Astrocyte (in vitro differentiated cells and primary cell): ENCODE data around the gene EPHB4. TPM values are rescaled to one million over a fixed set of nuclear protein-coding genes. Genes with fewer than 3 reads are reported as not detected.

Experiments
- DNase-seq: peaks from one replicate; pipeline ENCODE4 v3.0.0-alpha.2; 2010; ENCODE audit warnings: low read depth
- FAIRE-seq: peaks from 2 replicates; lab custom pipeline; 2011; peaks lifted over from hg19 to GRCh38; lab: Jason Lieb, UNC
- H2AFZ ChIP-seq: 2 replicates; pipeline ENCODE4 v1.6.0; 2012; ENCODE audit warnings: low read depth, low read length, inconsistent platforms
- H3K27ac ChIP-seq: 2 replicates; pipeline ENCODE4 v1.5.1; 2011; ENCODE audit warnings: low read depth, low read length, inconsistent platforms
- H3K27me3 ChIP-seq: 2 replicates; pipeline ENCODE4 v1.6.0; 2011; ENCODE audit warnings: low read length, inconsistent platforms; ENCODE audit not compliant: insufficient read depth
- H3K36me3 ChIP-seq: 2 replicates; pipeline ENCODE4 v1.5.1; 2011; ENCODE audit warnings: low read length, inconsistent platforms; ENCODE audit not compliant: insufficient read depth
- H3K4me1 ChIP-seq: 2 replicates; pipeline ENCODE4 v1.5.1; 2011; ENCODE audit warnings: low read length, inconsistent platforms; ENCODE audit not compliant: insufficient read depth
- H3K4me2 ChIP-seq: 2 replicates; pipeline ENCODE4 v1.6.0; 2012; ENCODE audit warnings: low read length, inconsistent platforms
- H3K4me3 ChIP-seq: 2 replicates; pipeline ENCODE4 v1.5.1; 2011; ENCODE audit warnings: low read depth, mild to moderate bottlenecking, low read length, inconsistent platforms; ENCODE audit not compliant: insufficient read depth
- H3K79me2 ChIP-seq: 2 replicates; pipeline ENCODE4 v1.6.0; 2012; ENCODE audit warnings: mild to moderate bottlenecking, low read length, inconsistent platforms; ENCODE audit not compliant: insufficient read depth
- H3K9ac ChIP-seq: 2 replicates; pipeline ENCODE4 v1.6.0; 2012; ENCODE audit warnings: mild to moderate bottlenecking, low read length, inconsistent platforms
- H3K9me3 ChIP-seq: 2 replicates; pipeline ENCODE4 v1.5.1; 2012; ENCODE audit warnings: low read depth, mild to moderate bottlenecking, low read length, inconsistent platforms; ENCODE audit not compliant: insufficient read depth
- H4K20me1 ChIP-seq: 2 replicates; pipeline ENCODE4 v1.6.0; 2012; ENCODE audit warnings: low read length, inconsistent platforms; ENCODE audit not compliant: insufficient read depth
- H3K27ac Mint-ChIP-seq: one replicate; pipeline ENCODE4 v1.8.0; 2021; ENCODE audit warnings: mild to moderate bottlenecking, mixed read lengths; ENCODE audit not compliant: unreplicated experiment
- H3K27me3 Mint-ChIP-seq: one replicate; pipeline ENCODE4 v1.8.0; 2021; ENCODE audit warnings: low read depth, mixed read lengths; ENCODE audit not compliant: unreplicated experiment
- H3K36me3 Mint-ChIP-seq: one replicate; pipeline ENCODE4 v1.8.0; 2021; ENCODE audit warnings: low read depth, mixed read lengths; ENCODE audit not compliant: unreplicated experiment
- H3K4me1 Mint-ChIP-seq: one replicate; pipeline ENCODE4 v1.8.0; 2021; ENCODE audit warnings: low read depth, mixed read lengths; ENCODE audit not compliant: unreplicated experiment
- H3K4me3 Mint-ChIP-seq: one replicate; pipeline ENCODE4 v1.8.0; 2021; ENCODE audit warnings: mild to moderate bottlenecking, moderate library complexity, mixed read lengths; ENCODE audit not compliant: unreplicated experiment
- H3K9me3 Mint-ChIP-seq: one replicate; pipeline ENCODE4 v1.8.0; 2021; ENCODE audit warnings: mild to moderate bottlenecking, mixed read lengths; ENCODE audit not compliant: unreplicated experiment
- EZH2 ChIP-seq: IDR thresholded peaks from 2 replicates; pipeline ENCODE4 v1.6.1; 2012; ENCODE audit warnings: mild to moderate bottlenecking, low read length, inconsistent platforms; ENCODE audit not compliant: insufficient read depth
- total RNA-seq: library from RNA; stranded (reverse); gene quantifications from 2 replicates; pipeline ENCODE4 v1.2.1, GENCODE V29; 2021
- TF ChIP-seq, protein P1 (sequence below): IDR thresholded peaks from 2 replicates; pipeline ENCODE4 v1.5.1; 2011; ENCODE audit warnings: low read depth, mild to moderate bottlenecking, inconsistent platforms, low read length, moderate library complexity; ENCODE audit not compliant: insufficient read depth

The EPHB4 gene
- total RNA-seq, 1 donor from 2014 or later: 73.6 TPM

DNA sequence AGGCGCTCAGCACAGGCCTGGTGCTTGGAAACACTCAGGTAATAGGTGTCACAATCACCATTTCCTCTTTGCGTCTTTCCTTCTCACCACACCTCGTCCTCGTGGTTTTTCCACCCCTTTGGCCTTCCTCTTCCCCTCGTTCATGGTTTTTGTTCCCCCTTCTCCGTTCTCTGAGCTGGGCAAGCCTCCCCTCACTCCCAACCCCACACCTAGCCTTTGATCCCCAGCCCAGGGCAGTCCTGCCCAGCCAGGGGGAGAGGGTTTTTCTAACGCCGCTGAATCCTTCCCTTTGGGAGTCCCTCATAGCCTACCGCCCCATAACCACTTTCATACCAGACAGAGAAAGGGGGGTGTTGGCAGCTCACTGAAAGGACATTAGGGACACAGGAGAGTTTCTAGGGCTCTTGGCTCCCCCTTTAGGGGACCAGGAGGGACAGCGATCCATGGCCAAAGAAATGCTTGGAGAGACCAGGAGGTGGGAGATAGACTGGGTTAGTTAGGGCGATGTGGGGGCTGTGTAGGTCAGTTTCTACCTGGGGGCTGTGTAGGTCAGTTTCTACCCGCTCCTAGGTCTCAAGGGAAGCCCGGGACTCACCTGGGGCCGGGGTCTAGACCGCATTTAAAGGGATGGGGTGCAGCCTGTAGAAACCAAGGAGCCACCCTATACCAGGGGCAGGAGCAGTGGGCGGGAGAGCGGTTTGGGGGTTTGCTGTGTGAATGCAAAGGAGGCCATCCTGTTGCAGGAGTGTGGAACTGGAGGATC is 1.4 kb downstream of the EPHB4 start:
- Mint-ChIP-seq H3K27me3 (no peaks in the 10 kb centered on the region), H3K36me3 (peaks cover 7% of the 10 kb centered on the region), H3K4me1 (peaks cover 8% of the 10 kb centered on the region), H3K27ac (peak overlapping the region; percentile 84), H3K4me3 (peak overlapping the region; percentile 94), H3K9me3 (no peaks in the 10 kb centered on the region)
- peak; percentile 26 for DNase-seq
- Histone ChIP-seq H2AFZ (peak overlapping the region; percentile 60), H3K9ac (peak overlapping the region; percentile 71), H3K4me2 (peak overlapping the region; percentile 93), H3K4me3 (peak overlapping the region; percentile 80), H3K27me3 (no peaks in the 10 kb centered on the region), H3K27ac (no peak overlapping the region), H3K79me2 (peaks cover 39% of the 10 kb centered on the region), H3K4me1 (peaks cover 17% of the 10 kb centered on the region), H3K36me3 (peaks cover 11% of the 10 kb centered on the region), H3K9me3 (no peaks in the 10 kb centered on the region), H4K20me1 (peaks cover 45% of the 10 kb centered on the region)
- FAIRE-seq: no peak
- TF ChIP-seq EZH2: no peak
- TF ChIP-seq, protein P1, sequence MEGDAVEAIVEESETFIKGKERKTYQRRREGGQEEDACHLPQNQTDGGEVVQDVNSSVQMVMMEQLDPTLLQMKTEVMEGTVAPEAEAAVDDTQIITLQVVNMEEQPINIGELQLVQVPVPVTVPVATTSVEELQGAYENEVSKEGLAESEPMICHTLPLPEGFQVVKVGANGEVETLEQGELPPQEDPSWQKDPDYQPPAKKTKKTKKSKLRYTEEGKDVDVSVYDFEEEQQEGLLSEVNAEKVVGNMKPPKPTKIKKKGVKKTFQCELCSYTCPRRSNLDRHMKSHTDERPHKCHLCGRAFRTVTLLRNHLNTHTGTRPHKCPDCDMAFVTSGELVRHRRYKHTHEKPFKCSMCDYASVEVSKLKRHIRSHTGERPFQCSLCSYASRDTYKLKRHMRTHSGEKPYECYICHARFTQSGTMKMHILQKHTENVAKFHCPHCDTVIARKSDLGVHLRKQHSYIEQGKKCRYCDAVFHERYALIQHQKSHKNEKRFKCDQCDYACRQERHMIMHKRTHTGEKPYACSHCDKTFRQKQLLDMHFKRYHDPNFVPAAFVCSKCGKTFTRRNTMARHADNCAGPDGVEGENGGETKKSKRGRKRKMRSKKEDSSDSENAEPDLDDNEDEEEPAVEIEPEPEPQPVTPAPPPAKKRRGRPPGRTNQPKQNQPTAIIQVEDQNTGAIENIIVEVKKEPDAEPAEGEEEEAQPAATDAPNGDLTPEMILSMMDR: peak; percentile 24

DNA sequence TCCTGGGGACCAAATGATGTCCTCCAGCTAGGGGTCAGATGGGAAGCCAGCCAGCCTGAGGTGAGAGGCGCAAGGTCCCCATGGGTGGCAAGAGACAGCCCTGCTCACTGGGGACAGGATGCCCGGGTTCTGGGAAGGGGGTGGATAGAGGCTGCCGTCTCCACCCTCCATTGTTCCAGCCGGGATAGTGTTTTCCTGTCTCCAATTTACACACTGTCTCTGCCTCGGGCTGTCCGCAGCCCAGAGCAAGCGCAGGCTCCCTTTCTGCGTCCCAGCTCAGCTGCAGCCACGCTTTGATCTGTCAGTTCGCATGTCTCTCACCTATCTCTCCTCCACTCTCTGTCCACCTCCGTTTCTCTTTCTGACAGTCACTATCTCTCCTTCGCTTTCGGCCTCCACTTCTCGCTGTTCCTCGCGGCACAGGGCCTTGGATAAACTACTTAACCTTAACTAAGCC is 2.1 kb downstream of the EPHB4 start:
- Histone ChIP-seq H4K20me1 (peaks cover 51% of the 10 kb centered on the region), H2AFZ (peak overlapping the region; percentile 44), H3K4me2 (peak overlapping the region; percentile 93), H3K4me1 (peaks cover 17% of the 10 kb centered on the region), H3K9me3 (no peaks in the 10 kb centered on the region), H3K9ac (peak overlapping the region; percentile 71), H3K79me2 (peaks cover 39% of the 10 kb centered on the region), H3K27me3 (no peaks in the 10 kb centered on the region), H3K36me3 (peaks cover 17% of the 10 kb centered on the region), H3K4me3 (peak overlapping the region; percentile 80), H3K27ac (no peak overlapping the region)
- H3K27me3 Mint-ChIP-seq: no peaks in the 10 kb centered on the region
- FAIRE-seq (no peak), DNase-seq (no peak)
- H3K4me1 Mint-ChIP-seq: peaks cover 8% of the 10 kb centered on the region
- peaks cover 11% of the 10 kb centered on the region for H3K36me3 Mint-ChIP-seq
- peak overlapping the region; percentile 94 for H3K4me3 Mint-ChIP-seq
- no peaks in the 10 kb centered on the region for H3K9me3 Mint-ChIP-seq
- H3K27ac Mint-ChIP-seq: no peak overlapping the region
- TF ChIP-seq, protein P1: no peak
- no peak for TF ChIP-seq EZH2
